Measurements from ENCODE around the gene ANKS3. TPM values are rescaled to one million over a fixed set of nuclear protein-coding genes. Genes with fewer than 3 reads are reported as not detected.
A peak's percentile ranks its signal among the peaks of the same experiment; 100 is the strongest.

ANKS3 gene, protein sequence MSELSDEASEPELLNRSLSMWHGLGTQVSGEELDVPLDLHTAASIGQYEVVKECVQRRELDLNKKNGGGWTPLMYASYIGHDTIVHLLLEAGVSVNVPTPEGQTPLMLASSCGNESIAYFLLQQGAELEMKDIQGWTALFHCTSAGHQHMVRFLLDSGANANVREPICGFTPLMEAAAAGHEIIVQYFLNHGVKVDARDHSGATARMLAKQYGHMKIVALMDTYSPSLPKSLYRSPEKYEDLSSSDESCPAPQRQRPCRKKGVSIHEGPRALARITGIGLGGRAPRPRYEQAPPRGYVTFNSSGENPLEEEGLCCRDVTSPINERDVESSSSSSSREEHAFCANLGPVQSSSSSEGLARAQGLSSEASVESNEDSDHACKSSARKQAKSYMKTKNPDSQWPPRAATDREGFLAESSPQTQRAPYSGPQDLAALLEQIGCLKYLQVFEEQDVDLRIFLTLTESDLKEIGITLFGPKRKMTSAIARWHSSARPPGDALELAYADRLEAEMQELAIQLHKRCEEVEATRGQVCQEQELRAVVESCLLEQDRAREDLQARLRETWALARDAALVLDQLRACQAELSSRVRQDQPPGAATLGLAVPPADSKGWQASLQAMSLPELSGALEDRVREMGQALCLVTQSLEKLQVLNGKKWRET
- 100 to 1,000 TPM in 1 of 5 donors, 10 to 100 TPM in 4; 11.6 to 183 (median 33.5) TPM for total RNA-seq
- polyA plus RNA-seq: 10 to 100 TPM; 16.2 to 25.0 (median 24.3) TPM
- long read RNA-seq, donor 1: 0 reads
- long read RNA-seq, donor 2, partial matches to known transcripts: 0 of 1 reads
- long read RNA-seq, donor 2, other reads (novel, unspliced or antisense): 0 of 1 reads
- long read RNA-seq, donor 3, partial matches to known transcripts: 0 of 1 reads
- long read RNA-seq, donor 3, other reads (novel, unspliced or antisense): 0 of 1 reads
- long read RNA-seq, donor 4: 0 reads
- long read RNA-seq, donor 5, partial matches to known transcripts: 0 of 3 reads
- long read RNA-seq, donor 5, other reads (novel, unspliced or antisense): 0 of 3 reads
- long read RNA-seq, donor 6, partial matches to known transcripts: 0 of 6 reads
- long read RNA-seq, donor 6, other reads (novel, unspliced or antisense): 0 of 6 reads
- long read RNA-seq, donor 7: 0 reads
- long read RNA-seq, donor 8, partial matches to known transcripts: 0 of 2 reads
- long read RNA-seq, donor 8, other reads (novel, unspliced or antisense): 0 of 2 reads
- long read RNA-seq, donor 9, partial matches to known transcripts: 0 of 3 reads
- long read RNA-seq, donor 9, other reads (novel, unspliced or antisense): 0 of 3 reads
- long read RNA-seq, donor 10: 0 reads

DNA sequence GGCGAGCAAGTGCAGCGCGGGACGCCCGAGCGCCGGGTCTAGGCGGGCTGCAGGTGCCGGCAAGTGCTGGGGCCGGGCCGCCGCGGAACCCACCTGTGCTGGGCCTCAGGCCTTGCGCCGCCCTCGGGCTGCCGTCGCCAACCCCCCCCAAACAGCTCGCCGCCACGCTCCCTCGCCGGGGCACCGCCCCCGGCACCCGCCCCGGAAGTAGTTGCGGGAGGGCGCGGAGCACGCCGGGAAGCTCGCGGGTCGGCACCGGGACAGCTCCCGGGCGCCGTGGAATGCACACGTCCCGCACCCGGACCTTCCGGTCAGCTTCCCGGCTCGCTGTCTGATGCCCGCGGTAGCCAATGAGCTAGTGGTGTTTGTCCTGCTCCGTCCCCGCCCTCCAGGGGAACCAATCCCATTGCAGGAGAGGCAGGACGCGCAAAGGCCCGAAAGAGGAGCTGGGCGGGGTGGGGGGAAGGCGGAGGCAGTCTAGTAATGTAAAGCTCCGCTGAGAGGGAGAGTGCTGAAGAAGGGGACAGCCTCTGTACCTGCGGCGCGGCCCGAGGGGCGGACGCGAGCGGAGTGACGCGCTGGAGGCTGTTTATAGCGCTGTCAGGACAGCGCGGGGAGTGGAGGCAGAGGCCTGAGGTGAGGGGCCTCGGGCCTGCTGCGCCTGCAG lies at the start of gene ANKS3, which contains the start of gene DNAAF8:
TSS of gene ANKS3 (minus strand) at position 209 of the 667 bp plus-strand sequence. CDS start 4,122 bp downstream, outside the sequence.
TSS of gene DNAAF8 (plus strand) at position 475 of the 667 bp plus-strand sequence. CDS start 1,978 bp downstream, outside the sequence.
- peak; percentile 97 to 98 for DNase-seq
- WGBS, 5 donors: 0 to 1% (median 0%) methylated on average over 38 to 70 of the region's 70 CpGs
- H3K9me3 ChIP-seq: no peaks in the 10 kb centered on the region
- peaks cover under 1 to 28% (median 19%) of the 10 kb centered on the region in 4 donors for H3K36me3 ChIP-seq
- H3K4me1 ChIP-seq: peaks cover 6 to 23% (median 20%) of the 10 kb centered on the region in 4 donors
- intact Hi-C loops (cut with DNase I; ENCODE audit: low total_unique reads): no loop called here
- TF ChIP-seq POLR2A (IDR thresholded peaks at IDR 0.05) (no peak), POLR2AphosphoS5 (IDR thresholded peaks at IDR 0.05) (peak; percentile 51 to 95 (median 77))
- peak within 1 kb of the TSS; percentile 80 to 93 (median 88) for H3K27ac ChIP-seq
- no peaks in the 10 kb centered on the region for H3K27me3 ChIP-seq
- peak within 1 kb of the TSS; percentile 96 to 98 (median 97) for H3K4me3 ChIP-seq

DNA sequence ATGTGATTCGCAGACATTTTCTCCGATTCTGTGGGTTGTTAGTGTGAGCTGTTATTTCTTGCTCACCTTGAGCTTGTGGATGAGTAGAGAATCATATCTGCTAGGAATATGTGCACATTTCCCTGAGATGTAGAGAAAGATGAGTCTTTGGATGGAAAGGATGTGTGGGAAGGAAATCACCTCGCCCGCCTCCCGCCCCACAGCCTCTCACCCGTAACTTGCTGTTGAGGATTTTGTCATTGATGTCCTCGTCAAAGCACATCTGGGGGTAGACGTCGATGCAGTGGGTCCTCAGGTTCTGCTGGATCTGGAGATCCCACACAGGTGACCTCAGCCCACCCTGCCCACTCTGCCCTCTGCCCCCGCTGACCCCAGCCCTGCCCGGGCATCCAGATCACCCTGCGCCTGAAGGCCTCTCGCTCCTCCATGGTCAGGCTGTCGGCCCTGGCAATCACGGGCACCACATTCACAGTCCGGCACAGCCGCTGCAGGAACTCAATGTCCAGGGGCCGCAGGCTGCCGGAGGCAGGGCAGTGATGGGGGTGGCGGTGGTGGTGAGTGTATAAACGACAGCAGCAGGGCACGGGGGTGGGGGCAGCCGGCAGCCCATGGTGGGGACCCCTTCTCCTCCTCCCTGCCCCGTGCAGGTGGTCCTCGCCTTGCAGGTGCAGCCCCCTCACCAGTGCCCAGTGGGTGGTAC lies 49.3 kb upstream of the ANKS3 start:
- 85 to 91% (median 90%) methylated on average over 23 to 25 of the region's 25 CpGs for WGBS, 5 donors
- no peak overlapping the region for H3K4me3 ChIP-seq
- DNase-seq: no peak

DNA sequence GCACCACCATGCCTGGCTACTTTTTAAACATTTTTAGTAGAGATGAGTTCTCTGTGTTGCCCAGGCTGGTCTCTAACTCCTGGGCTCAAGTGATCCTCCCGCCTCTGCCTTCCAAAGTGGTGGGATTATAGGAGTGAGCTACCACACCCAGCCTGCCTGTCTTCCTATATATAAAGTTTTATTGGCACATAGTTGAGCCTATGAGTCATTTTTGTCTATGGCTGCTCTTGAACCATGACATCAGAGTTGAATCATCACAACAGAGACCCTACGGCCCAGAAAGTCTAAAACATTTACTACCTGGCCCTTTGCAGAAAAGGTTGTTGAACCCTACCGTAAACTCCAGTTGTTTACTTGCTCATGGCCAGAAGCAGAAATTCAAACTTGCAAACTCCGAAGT lies 46.2 kb upstream of the ANKS3 start:
- WGBS, 5 donors: 75 to 91% (median 86%) methylated on average over 4 of the region's 4 CpGs
- intact Hi-C loops (cut with DNase I; ENCODE audit: low total_unique reads): no loop called here
- H3K36me3 ChIP-seq: no peaks in the 10 kb centered on the region
- no peaks in the 10 kb centered on the region for H3K27me3 ChIP-seq
- no peak overlapping the region for H3K4me3 ChIP-seq
- DNase-seq: no peak
- H3K9me3 ChIP-seq: no peaks in the 10 kb centered on the region
- no peak overlapping the region for H3K27ac ChIP-seq
- TF ChIP-seq, protein P1, sequence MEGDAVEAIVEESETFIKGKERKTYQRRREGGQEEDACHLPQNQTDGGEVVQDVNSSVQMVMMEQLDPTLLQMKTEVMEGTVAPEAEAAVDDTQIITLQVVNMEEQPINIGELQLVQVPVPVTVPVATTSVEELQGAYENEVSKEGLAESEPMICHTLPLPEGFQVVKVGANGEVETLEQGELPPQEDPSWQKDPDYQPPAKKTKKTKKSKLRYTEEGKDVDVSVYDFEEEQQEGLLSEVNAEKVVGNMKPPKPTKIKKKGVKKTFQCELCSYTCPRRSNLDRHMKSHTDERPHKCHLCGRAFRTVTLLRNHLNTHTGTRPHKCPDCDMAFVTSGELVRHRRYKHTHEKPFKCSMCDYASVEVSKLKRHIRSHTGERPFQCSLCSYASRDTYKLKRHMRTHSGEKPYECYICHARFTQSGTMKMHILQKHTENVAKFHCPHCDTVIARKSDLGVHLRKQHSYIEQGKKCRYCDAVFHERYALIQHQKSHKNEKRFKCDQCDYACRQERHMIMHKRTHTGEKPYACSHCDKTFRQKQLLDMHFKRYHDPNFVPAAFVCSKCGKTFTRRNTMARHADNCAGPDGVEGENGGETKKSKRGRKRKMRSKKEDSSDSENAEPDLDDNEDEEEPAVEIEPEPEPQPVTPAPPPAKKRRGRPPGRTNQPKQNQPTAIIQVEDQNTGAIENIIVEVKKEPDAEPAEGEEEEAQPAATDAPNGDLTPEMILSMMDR (IDR thresholded peaks at IDR 0.05): no peak
- no peak for TF ChIP-seq EP300 (IDR thresholded peaks at IDR 0.05)
- no peak for TF ChIP-seq POLR2A (IDR thresholded peaks at IDR 0.05)
- no peak for TF ChIP-seq POLR2AphosphoS5 (IDR thresholded peaks at IDR 0.05)
- H3K4me1 ChIP-seq: no peaks in the 10 kb centered on the region

More for the DNA sequence above, 49.3 kb upstream of the ANKS3 start:
- TF ChIP-seq, protein P1 (IDR thresholded peaks at IDR 0.05): no peak
- no peak for TF ChIP-seq POLR2A (IDR thresholded peaks at IDR 0.05)
- TF ChIP-seq POLR2AphosphoS5 (IDR thresholded peaks at IDR 0.05): no peak
- TF ChIP-seq EP300 (IDR thresholded peaks at IDR 0.05): no peak
- H3K4me1 ChIP-seq: peaks cover 0 to 9% (median 4%) of the 10 kb centered on the region in 4 donors
- no peaks in the 10 kb centered on the region for H3K27me3 ChIP-seq
- intact Hi-C loops (cut with DNase I; ENCODE audit: low total_unique reads): no loop called here
- H3K27ac ChIP-seq: no peak overlapping the region
- no peaks in the 10 kb centered on the region for H3K36me3 ChIP-seq
- H3K9me3 ChIP-seq: no peaks in the 10 kb centered on the region

DNA sequence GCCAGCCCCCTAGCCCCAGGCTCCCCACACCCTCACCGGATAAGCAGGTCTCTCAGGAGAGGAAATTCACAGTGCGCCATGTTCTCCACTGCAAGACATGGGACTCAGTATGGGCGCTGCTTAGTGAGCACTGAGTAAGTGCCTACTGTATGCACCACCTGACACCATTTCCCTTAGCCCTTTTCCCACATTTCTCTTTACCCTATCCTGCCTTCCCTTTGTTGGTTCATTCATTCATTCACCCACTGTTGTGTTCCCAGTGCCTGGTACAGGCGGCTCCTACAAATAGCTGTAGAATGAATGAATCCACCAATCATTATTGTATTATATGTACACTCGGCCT lies 44.0 kb upstream of the ANKS3 start:
- intact Hi-C loops (cut with DNase I; ENCODE audit: low total_unique reads): no loop called here
- TF ChIP-seq POLR2A (IDR thresholded peaks at IDR 0.05): no peak
- no peak for TF ChIP-seq EP300 (IDR thresholded peaks at IDR 0.05)
- TF ChIP-seq, protein P1 (IDR thresholded peaks at IDR 0.05): no peak
- H3K27ac ChIP-seq: no peak overlapping the region
- no peaks in the 10 kb centered on the region for H3K9me3 ChIP-seq
- no peaks in the 10 kb centered on the region for H3K36me3 ChIP-seq
- H3K4me1 ChIP-seq: no peaks in the 10 kb centered on the region
- H3K4me3 ChIP-seq: no peak overlapping the region
- no peaks in the 10 kb centered on the region for H3K27me3 ChIP-seq
- 88 to 93% (median 91%) methylated on average over 5 of the region's 5 CpGs for WGBS, 5 donors
- no peak for DNase-seq
